Measurements from ENCODE around the gene LRPAP1. TPM values are rescaled to one million over a fixed set of nuclear protein-coding genes. Genes with fewer than 3 reads are reported as not detected.

Gene LRPAP1
- total and polyA plus RNA-seq, 5 donors: 207 to 325 (median 308) TPM

- H3K9me3 ChIP-seq (ENCODE audit: control insufficient read depth, low read length): no peaks in the 10 kb centered on the region
- intact Hi-C loops (cut with DNase I): no loop called here
- WGBS: 92% methylated on average over 10 of the region's 10 CpGs
- H3K27me3 ChIP-seq (ENCODE audit: control insufficient read depth, insufficient read depth): no peaks in the 10 kb centered on the region
- no peak overlapping the region for H3K27ac ChIP-seq (ENCODE audit: low read length)
- no peak for ATAC-seq
- peak in 2 of 3 donors; percentile 13 to 22 for DNase-seq
- H3K4me1 ChIP-seq (ENCODE audit: control insufficient read depth, insufficient read depth, low read length): no peaks in the 10 kb centered on the region
- no peak overlapping the region for H3K4me3 ChIP-seq (ENCODE audit: low read length)
Observed at GRCh38 chr4:3468154-3468553, 64.1 kb downstream of the LRPAP1 start.

GRCh38 chr4:3467601-3468031, 64.6 kb downstream of the LRPAP1 start:
- Histone ChIP-seq H3K4me1 (ENCODE audit: control insufficient read depth, insufficient read depth, low read length) (no peaks in the 10 kb centered on the region), H3K9me3 (ENCODE audit: control insufficient read depth, low read length) (no peaks in the 10 kb centered on the region), H3K27ac (ENCODE audit: low read length) (peak overlapping the region; percentile 6), H3K4me3 (ENCODE audit: low read length) (no peak overlapping the region), H3K27me3 (ENCODE audit: control insufficient read depth, insufficient read depth) (no peaks in the 10 kb centered on the region)
- DNase-seq (peak; percentile 4 to 23 (median 7)), ATAC-seq (no peak)
- intact Hi-C loops (cut with DNase I): no loop called here
- WGBS: 76% methylated on average over 15 of the region's 15 CpGs

GRCh38 chr4:3466691-3467600, 65.3 kb downstream of the LRPAP1 start:
- Histone ChIP-seq H3K4me1 (ENCODE audit: control insufficient read depth, insufficient read depth, low read length) (no peaks in the 10 kb centered on the region), H3K27ac (ENCODE audit: low read length) (peak overlapping the region; percentile 46), H3K9me3 (ENCODE audit: control insufficient read depth, low read length) (no peaks in the 10 kb centered on the region), H3K4me3 (ENCODE audit: low read length) (no peak overlapping the region), H3K27me3 (ENCODE audit: control insufficient read depth, insufficient read depth) (no peaks in the 10 kb centered on the region)
- DNase-seq (peak; percentile 5 to 48 (median 43)), ATAC-seq (no peak)
- WGBS: 66% methylated on average over 40 of the region's 40 CpGs
- intact Hi-C loops (cut with DNase I): no loop called here

- DNase-seq: peak; percentile 22 to 69 (median 57)
- intact Hi-C loops (cut with DNase I): no loop called here
- peak in 1 of 2 donors; percentile 8 for ATAC-seq
- peak overlapping the region; percentile 46 for H3K27ac ChIP-seq (ENCODE audit: low read length)
- H3K4me3 ChIP-seq (ENCODE audit: low read length): no peak overlapping the region
- H3K9me3 ChIP-seq (ENCODE audit: control insufficient read depth, low read length): no peaks in the 10 kb centered on the region
- H3K27me3 ChIP-seq (ENCODE audit: control insufficient read depth, insufficient read depth): no peaks in the 10 kb centered on the region
- 58% methylated on average over 41 of the region's 41 CpGs for WGBS
- H3K4me1 ChIP-seq (ENCODE audit: control insufficient read depth, insufficient read depth, low read length): no peaks in the 10 kb centered on the region
Observed at GRCh38 chr4:3465698-3466671, 66.2 kb downstream of the LRPAP1 start.

GRCh38 chr4:3464911-3465697, 67.1 kb downstream of the LRPAP1 start:
- H3K4me1 ChIP-seq (ENCODE audit: control insufficient read depth, insufficient read depth, low read length): no peaks in the 10 kb centered on the region
- H3K4me3 ChIP-seq (ENCODE audit: low read length): no peak overlapping the region
- peak overlapping the region; percentile 5 for H3K27ac ChIP-seq (ENCODE audit: low read length)

GRCh38 chr4:3464349-3464905, 67.8 kb downstream of the LRPAP1 start:
- peak overlapping the region; percentile 66 for H3K27ac ChIP-seq (ENCODE audit: low read length)
- intact Hi-C loops (cut with DNase I): no loop called here
- no peaks in the 10 kb centered on the region for H3K4me1 ChIP-seq (ENCODE audit: control insufficient read depth, insufficient read depth, low read length)
- no peaks in the 10 kb centered on the region for H3K9me3 ChIP-seq (ENCODE audit: control insufficient read depth, low read length)
- peak overlapping the region; percentile 67 for H3K4me3 ChIP-seq (ENCODE audit: low read length)
- peak in 2 of 3 donors; percentile 13 to 53 for DNase-seq
- no peak for ATAC-seq
- H3K27me3 ChIP-seq (ENCODE audit: control insufficient read depth, insufficient read depth): no peaks in the 10 kb centered on the region
- 79% methylated on average over 15 of the region's 15 CpGs for WGBS

More at GRCh38 chr4:3464911-3465697, 67.1 kb downstream of the LRPAP1 start:
- 83% methylated on average over 21 of the region's 21 CpGs for WGBS
- H3K27me3 ChIP-seq (ENCODE audit: control insufficient read depth, insufficient read depth): no peaks in the 10 kb centered on the region
- H3K9me3 ChIP-seq (ENCODE audit: control insufficient read depth, low read length): no peaks in the 10 kb centered on the region
- intact Hi-C loops (cut with DNase I): no loop called here
- ATAC-seq (no peak), DNase-seq (peak; percentile 8 to 50 (median 49))

- DNase-seq (peak; percentile 19 to 56 (median 48)), ATAC-seq (peak; percentile 3)
- H3K4me1 ChIP-seq (ENCODE audit: control insufficient read depth, insufficient read depth, low read length): no peaks in the 10 kb centered on the region
- H3K27ac ChIP-seq (ENCODE audit: low read length): peak overlapping the region; percentile 66
- H3K9me3 ChIP-seq (ENCODE audit: control insufficient read depth, low read length): no peaks in the 10 kb centered on the region
- no peaks in the 10 kb centered on the region for H3K27me3 ChIP-seq (ENCODE audit: control insufficient read depth, insufficient read depth)
- H3K4me3 ChIP-seq (ENCODE audit: low read length): peak overlapping the region; percentile 67
- 40% methylated on average over 41 of the region's 43 CpGs for WGBS
- intact Hi-C loops (cut with DNase I): no loop called here
Observed at GRCh38 chr4:3463556-3464348, 68.5 kb downstream of the LRPAP1 start.

- 4% methylated on average over 44 of the region's 44 CpGs for WGBS
- intact Hi-C loops (cut with DNase I): no loop called here
- ATAC-seq (peak; percentile 58 to 59), DNase-seq (peak; percentile 57 to 85 (median 85))
- H3K27me3 ChIP-seq (ENCODE audit: control insufficient read depth, insufficient read depth): no peaks in the 10 kb centered on the region
- no peaks in the 10 kb centered on the region for H3K4me1 ChIP-seq (ENCODE audit: control insufficient read depth, insufficient read depth, low read length)
- no peaks in the 10 kb centered on the region for H3K9me3 ChIP-seq (ENCODE audit: control insufficient read depth, low read length)
- peak within 1 kb of the TSS; percentile 67 for H3K4me3 ChIP-seq (ENCODE audit: low read length)
- H3K27ac ChIP-seq (ENCODE audit: low read length): peak within 1 kb of the TSS; percentile 66
Observed at GRCh38 chr4:3462790-3463415, 69.3 kb downstream of the LRPAP1 start, which contains the start of gene DOK7. Gene DOK7, plus strand, starts transcription at chr4:3463306. Its CDS starts 70 bp downstream, at chr4:3463376.

- Histone ChIP-seq H3K27ac (ENCODE audit: low read length) (peak overlapping the region; percentile 32), H3K9me3 (ENCODE audit: control insufficient read depth, low read length) (no peaks in the 10 kb centered on the region), H3K27me3 (ENCODE audit: control insufficient read depth, insufficient read depth) (no peaks in the 10 kb centered on the region), H3K4me1 (ENCODE audit: control insufficient read depth, insufficient read depth, low read length) (no peaks in the 10 kb centered on the region), H3K4me3 (ENCODE audit: low read length) (no peak overlapping the region)
- intact Hi-C loops (cut with DNase I): no loop called here
- peak in 1 of 2 donors; percentile 3 for ATAC-seq
- 64% methylated on average over 10 of the region's 10 CpGs for WGBS
- DNase-seq: peak; percentile 17 to 54 (median 31)
Observed at GRCh38 chr4:3462321-3462789, 69.9 kb downstream of the LRPAP1 start.
